Astrocyte (in vitro differentiated cells and primary cell): ENCODE data around the gene SEL1L. TPM values are rescaled to one million over a fixed set of nuclear protein-coding genes. Genes with fewer than 3 reads are reported as not detected.

Experiments used
- DNase-seq: peaks from one replicate; pipeline ENCODE4 v3.0.0-alpha.2; 2010; ENCODE audit warnings: low read depth
- FAIRE-seq: peaks from 2 replicates; lab custom pipeline; 2011; peaks lifted over from hg19 to GRCh38; lab: Jason Lieb, UNC
- H2AFZ ChIP-seq: 2 replicates; pipeline ENCODE4 v1.6.0; 2012; ENCODE audit warnings: low read depth, low read length, inconsistent platforms
- H3K27ac ChIP-seq: 2 replicates; pipeline ENCODE4 v1.5.1; 2011; ENCODE audit warnings: low read depth, low read length, inconsistent platforms
- H3K27me3 ChIP-seq: 2 replicates; pipeline ENCODE4 v1.6.0; 2011; ENCODE audit warnings: low read length, inconsistent platforms; ENCODE audit not compliant: insufficient read depth
- H3K36me3 ChIP-seq: 2 replicates; pipeline ENCODE4 v1.5.1; 2011; ENCODE audit warnings: low read length, inconsistent platforms; ENCODE audit not compliant: insufficient read depth
- H3K4me1 ChIP-seq: 2 replicates; pipeline ENCODE4 v1.5.1; 2011; ENCODE audit warnings: low read length, inconsistent platforms; ENCODE audit not compliant: insufficient read depth
- H3K4me2 ChIP-seq: 2 replicates; pipeline ENCODE4 v1.6.0; 2012; ENCODE audit warnings: low read length, inconsistent platforms
- H3K4me3 ChIP-seq: 2 replicates; pipeline ENCODE4 v1.5.1; 2011; ENCODE audit warnings: low read depth, mild to moderate bottlenecking, low read length, inconsistent platforms; ENCODE audit not compliant: insufficient read depth
- H3K79me2 ChIP-seq: 2 replicates; pipeline ENCODE4 v1.6.0; 2012; ENCODE audit warnings: mild to moderate bottlenecking, low read length, inconsistent platforms; ENCODE audit not compliant: insufficient read depth
- H3K9ac ChIP-seq: 2 replicates; pipeline ENCODE4 v1.6.0; 2012; ENCODE audit warnings: mild to moderate bottlenecking, low read length, inconsistent platforms
- H3K9me3 ChIP-seq: 2 replicates; pipeline ENCODE4 v1.5.1; 2012; ENCODE audit warnings: low read depth, mild to moderate bottlenecking, low read length, inconsistent platforms; ENCODE audit not compliant: insufficient read depth
- H4K20me1 ChIP-seq: 2 replicates; pipeline ENCODE4 v1.6.0; 2012; ENCODE audit warnings: low read length, inconsistent platforms; ENCODE audit not compliant: insufficient read depth
- H3K27ac Mint-ChIP-seq: one replicate; pipeline ENCODE4 v1.8.0; 2021; ENCODE audit warnings: mild to moderate bottlenecking, mixed read lengths; ENCODE audit not compliant: unreplicated experiment
- H3K27me3 Mint-ChIP-seq: one replicate; pipeline ENCODE4 v1.8.0; 2021; ENCODE audit warnings: low read depth, mixed read lengths; ENCODE audit not compliant: unreplicated experiment
- H3K36me3 Mint-ChIP-seq: one replicate; pipeline ENCODE4 v1.8.0; 2021; ENCODE audit warnings: low read depth, mixed read lengths; ENCODE audit not compliant: unreplicated experiment
- H3K4me1 Mint-ChIP-seq: one replicate; pipeline ENCODE4 v1.8.0; 2021; ENCODE audit warnings: low read depth, mixed read lengths; ENCODE audit not compliant: unreplicated experiment
- H3K4me3 Mint-ChIP-seq: one replicate; pipeline ENCODE4 v1.8.0; 2021; ENCODE audit warnings: mild to moderate bottlenecking, moderate library complexity, mixed read lengths; ENCODE audit not compliant: unreplicated experiment
- H3K9me3 Mint-ChIP-seq: one replicate; pipeline ENCODE4 v1.8.0; 2021; ENCODE audit warnings: mild to moderate bottlenecking, mixed read lengths; ENCODE audit not compliant: unreplicated experiment
- EZH2 ChIP-seq: IDR thresholded peaks from 2 replicates; pipeline ENCODE4 v1.6.1; 2012; ENCODE audit warnings: mild to moderate bottlenecking, low read length, inconsistent platforms; ENCODE audit not compliant: insufficient read depth
- total RNA-seq: library from RNA; stranded (reverse); gene quantifications from 2 replicates; pipeline ENCODE4 v1.2.1, GENCODE V29; 2021
- TF ChIP-seq, protein P1 (sequence below): IDR thresholded peaks from 2 replicates; pipeline ENCODE4 v1.5.1; 2011; ENCODE audit warnings: low read depth, mild to moderate bottlenecking, inconsistent platforms, low read length, moderate library complexity; ENCODE audit not compliant: insufficient read depth

Gene SEL1L
- total RNA-seq, 1 donor from 2014 or later = 108 TPM

DNA sequence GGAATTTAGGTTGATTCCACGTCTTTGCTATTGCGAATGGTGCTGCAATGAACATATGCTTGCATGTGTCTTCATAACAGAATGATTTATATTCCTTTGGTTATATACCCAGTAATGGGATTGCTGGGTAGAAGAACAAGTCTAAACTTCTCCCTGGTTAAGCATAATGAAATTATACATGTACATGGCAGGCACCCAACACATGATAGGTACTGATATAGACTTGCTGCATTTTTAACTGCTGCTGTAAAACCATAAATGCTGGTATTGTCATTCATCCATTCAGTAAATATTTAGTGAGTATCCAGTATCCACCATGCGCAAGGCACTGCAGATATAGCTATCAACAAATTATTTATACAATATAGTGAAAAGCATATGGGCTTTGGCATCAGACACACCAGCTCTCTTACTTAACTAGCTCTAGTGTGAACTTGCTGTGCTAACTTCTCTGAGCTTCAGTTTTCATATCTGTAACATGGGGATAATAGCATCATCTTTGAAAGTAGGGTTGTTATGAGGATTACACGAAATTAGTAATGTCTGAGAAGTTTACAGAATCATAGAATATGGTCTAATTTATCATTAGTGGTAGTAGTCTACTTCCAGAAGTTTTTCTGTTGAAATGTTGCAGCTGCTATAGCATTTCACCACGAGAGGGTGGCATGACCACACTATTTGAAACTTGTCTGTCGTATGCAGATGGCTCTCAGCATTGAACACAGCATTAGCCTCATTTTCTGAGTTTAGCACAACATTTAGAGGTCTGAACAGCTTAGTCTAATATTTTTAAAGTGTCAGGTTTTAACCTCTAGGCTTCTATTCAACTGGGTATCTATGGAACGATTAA, 32.0 kb upstream of the SEL1L start:
- H4K20me1 ChIP-seq = no peaks in the 10 kb centered on the region
- H3K27me3 Mint-ChIP-seq = peaks cover 11% of the 10 kb centered on the region
- H3K4me2 ChIP-seq = no peak overlapping the region
- no peaks in the 10 kb centered on the region for H3K4me1 ChIP-seq
- peaks cover 9% of the 10 kb centered on the region for H3K4me1 Mint-ChIP-seq
- H3K9me3 Mint-ChIP-seq = no peaks in the 10 kb centered on the region
- H3K4me3 ChIP-seq = no peak overlapping the region
- H3K4me3 Mint-ChIP-seq = no peak overlapping the region
- H3K36me3 Mint-ChIP-seq = no peaks in the 10 kb centered on the region
- DNase-seq = no peak
- no peaks in the 10 kb centered on the region for H3K9me3 ChIP-seq
- no peak for TF ChIP-seq EZH2
- TF ChIP-seq, protein P1, sequence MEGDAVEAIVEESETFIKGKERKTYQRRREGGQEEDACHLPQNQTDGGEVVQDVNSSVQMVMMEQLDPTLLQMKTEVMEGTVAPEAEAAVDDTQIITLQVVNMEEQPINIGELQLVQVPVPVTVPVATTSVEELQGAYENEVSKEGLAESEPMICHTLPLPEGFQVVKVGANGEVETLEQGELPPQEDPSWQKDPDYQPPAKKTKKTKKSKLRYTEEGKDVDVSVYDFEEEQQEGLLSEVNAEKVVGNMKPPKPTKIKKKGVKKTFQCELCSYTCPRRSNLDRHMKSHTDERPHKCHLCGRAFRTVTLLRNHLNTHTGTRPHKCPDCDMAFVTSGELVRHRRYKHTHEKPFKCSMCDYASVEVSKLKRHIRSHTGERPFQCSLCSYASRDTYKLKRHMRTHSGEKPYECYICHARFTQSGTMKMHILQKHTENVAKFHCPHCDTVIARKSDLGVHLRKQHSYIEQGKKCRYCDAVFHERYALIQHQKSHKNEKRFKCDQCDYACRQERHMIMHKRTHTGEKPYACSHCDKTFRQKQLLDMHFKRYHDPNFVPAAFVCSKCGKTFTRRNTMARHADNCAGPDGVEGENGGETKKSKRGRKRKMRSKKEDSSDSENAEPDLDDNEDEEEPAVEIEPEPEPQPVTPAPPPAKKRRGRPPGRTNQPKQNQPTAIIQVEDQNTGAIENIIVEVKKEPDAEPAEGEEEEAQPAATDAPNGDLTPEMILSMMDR = peak; percentile 28
- no peaks in the 10 kb centered on the region for H3K36me3 ChIP-seq
- no peaks in the 10 kb centered on the region for H3K27me3 ChIP-seq
- no peaks in the 10 kb centered on the region for H3K79me2 ChIP-seq
- H3K27ac Mint-ChIP-seq = no peak overlapping the region
- no peak for FAIRE-seq
- H3K27ac ChIP-seq = no peak overlapping the region
- H2AFZ ChIP-seq = no peak overlapping the region
- H3K9ac ChIP-seq = no peak overlapping the region

DNA sequence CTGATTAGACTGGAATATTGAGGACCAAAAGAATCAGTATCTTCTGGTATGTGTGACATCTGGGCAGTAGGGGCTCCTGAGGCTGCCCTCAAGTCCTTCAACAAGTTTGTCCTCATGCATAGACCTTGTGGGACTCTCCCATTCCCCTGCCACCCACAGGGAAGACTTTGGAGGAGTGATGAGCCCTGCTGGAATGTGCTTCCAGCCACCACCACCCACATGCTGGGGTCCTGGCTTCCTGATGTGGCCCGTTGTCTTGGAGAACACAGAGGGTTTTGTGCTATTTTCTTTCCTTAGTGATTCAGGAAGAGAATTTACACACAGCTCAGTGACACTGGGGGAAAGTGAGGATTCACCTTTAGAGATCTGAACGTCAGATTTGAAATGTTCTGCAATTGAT, 29.2 kb upstream of the SEL1L start:
- TF ChIP-seq, protein P1 = no peak
- TF ChIP-seq EZH2 = no peak
- H3K4me3 Mint-ChIP-seq = no peak overlapping the region
- H3K4me1 ChIP-seq = no peaks in the 10 kb centered on the region
- no peaks in the 10 kb centered on the region for H3K36me3 ChIP-seq
- H3K9me3 Mint-ChIP-seq = peaks cover 1% of the 10 kb centered on the region
- H3K27me3 ChIP-seq = no peaks in the 10 kb centered on the region
- no peak overlapping the region for H3K4me2 ChIP-seq
- peaks cover 8% of the 10 kb centered on the region for H3K27me3 Mint-ChIP-seq
- no peaks in the 10 kb centered on the region for H4K20me1 ChIP-seq
- DNase-seq (no peak), FAIRE-seq (no peak)
- H3K4me3 ChIP-seq = no peak overlapping the region
- H3K27ac ChIP-seq = no peak overlapping the region
- no peak overlapping the region for H3K9ac ChIP-seq
- H2AFZ ChIP-seq = no peak overlapping the region
- H3K27ac Mint-ChIP-seq = peak overlapping the region; percentile 87
- no peaks in the 10 kb centered on the region for H3K79me2 ChIP-seq
- no peaks in the 10 kb centered on the region for H3K36me3 Mint-ChIP-seq
- H3K4me1 Mint-ChIP-seq = peaks cover 9% of the 10 kb centered on the region
- H3K9me3 ChIP-seq = no peaks in the 10 kb centered on the region
